H1 (cell line): Measurements from ENCODE around the gene SMIM8. TPM values are rescaled to one million over a fixed set of nuclear protein-coding genes. Genes with fewer than 3 reads are reported as not detected.
"Not testable (repeated sequence)": the region's sequence is repeated elsewhere in the genome, so short reads cannot be mapped to it uniquely, and the experiment has no call there.

Source experiments
- CTCF ChIA-PET: fragments of 300-600 bp; sonication (Branson Sonifier 250); formaldehyde crosslinking; loops from one replicate; lab custom pipeline; 2021; ENCODE audit not compliant: partially characterized antibody; lab: Charles Lee
- POLR2A ChIA-PET: fragments of 300-600 bp; sonication (Branson Sonifier 250); formaldehyde crosslinking; loops from one replicate; lab custom pipeline; 2021; ENCODE audit warnings: inconsistent platforms; ENCODE audit not compliant: partially characterized antibody; lab: Charles Lee
- DNase-seq, 2 experiments: peaks; one replicate each; pipeline versions ENCODE4 v3.0.0 to v3.0.0-alpha.2; 2010 to 2022; ENCODE audit warnings: low spot score in 2 of 2, low read depth in 1 of 2, mixed read lengths in 1 of 2
- FAIRE-seq: peaks from 2 replicates; lab custom pipeline; 2011; peaks lifted over from hg19 to GRCh38; lab: Jason Lieb, UNC
- H2AFZ ChIP-seq: 2 replicates; pipeline ENCODE4 v1.8.1; 2012; ENCODE audit warnings: low read length, inconsistent platforms
- H2AK5ac ChIP-seq: 2 replicates; pipeline ENCODE4 v1.6.1; 2013; ENCODE audit warnings: low read depth, low read length
- H2BK120ac ChIP-seq: replicated peaks from 2 replicates; pipeline ENCODE3; 2013; ENCODE audit warnings: low read depth, low read length, inconsistent platforms
- H2BK12ac ChIP-seq: 2 replicates; pipeline ENCODE4 v1.6.1; 2013; ENCODE audit warnings: low read depth, low read length
- H2BK15ac ChIP-seq: 2 replicates; pipeline ENCODE4 v1.6.1; 2013; ENCODE audit warnings: low read length
- H2BK20ac ChIP-seq: 2 replicates; pipeline ENCODE4 v1.6.1; 2013; ENCODE audit warnings: low read length
- H2BK5ac ChIP-seq: 2 replicates; pipeline ENCODE4 v1.6.1; 2013; ENCODE audit warnings: low read depth, low read length
- H3K14ac ChIP-seq: 2 replicates; pipeline ENCODE4 v1.6.1; 2013; ENCODE audit warnings: inconsistent platforms; ENCODE audit not compliant: insufficient read length
- H3K18ac ChIP-seq: 2 replicates; pipeline ENCODE4 v1.6.1; 2013; ENCODE audit warnings: low read length; ENCODE audit errors: extremely low read depth
- H3K23ac ChIP-seq: 2 replicates; pipeline ENCODE4 v1.6.1; 2013; ENCODE audit warnings: inconsistent platforms; ENCODE audit not compliant: insufficient read length
- H3K23me2 ChIP-seq: 2 replicates; pipeline ENCODE4 v1.6.1; 2013; ENCODE audit warnings: low read depth, low read length
- H3K27ac ChIP-seq: 2 replicates; pipeline ENCODE4 v1.6.1; 2011; ENCODE audit warnings: low read depth, low read length, inconsistent platforms
- H3K27me3 ChIP-seq, 4 experiments: replicated peaks in 1 of 4; 1 replicate in 1 of 4; 2 replicates in 3 of 4; pipeline versions ENCODE4 v1.6.1 to v1.8.1; 2011 to 2013; ENCODE audit warnings: low read length in 3 of 4, mild to moderate bottlenecking in 3 of 4, inconsistent platforms in 2 of 4, mixed read lengths in 2 of 4, moderate library complexity in 1 of 4; ENCODE audit not compliant: control insufficient read depth in 3 of 4, insufficient read depth in 3 of 4; ENCODE audit errors: extremely low read depth in 1 of 4
- H3K36me3 ChIP-seq, 4 experiments: 2 replicates each; pipeline versions ENCODE4 v1.6.1 to v1.8.1; 2011 to 2013; ENCODE audit warnings: mild to moderate bottlenecking in 4 of 4, low read length in 3 of 4, moderate library complexity in 2 of 4, control low read depth in 1 of 4, inconsistent platforms in 1 of 4; ENCODE audit not compliant: insufficient read depth in 4 of 4, control insufficient read depth in 2 of 4
- H3K4ac ChIP-seq: replicated peaks from 2 replicates; pipeline ENCODE3; 2013; ENCODE audit warnings: low read length, low read depth, mixed read lengths, inconsistent platforms; ENCODE audit not compliant: insufficient read length
- H3K4me1 ChIP-seq, 4 experiments: replicated peaks in 1 of 4; 1 replicate in 1 of 4; 2 replicates in 3 of 4; pipeline versions ENCODE4 v1.6.1 to v1.8.1; 2011 to 2013; ENCODE audit warnings: low read length in 3 of 4, inconsistent platforms in 2 of 4, mixed read lengths in 1 of 4; ENCODE audit not compliant: insufficient read depth in 4 of 4, control insufficient read depth in 3 of 4
- H3K4me2 ChIP-seq, 2 experiments: 2 replicates each; pipeline versions ENCODE4 v1.6.1 to v1.8.1; 2011 to 2013; ENCODE audit warnings: low read depth in 2 of 2, low read length in 2 of 2, control low read depth in 1 of 2, inconsistent platforms in 1 of 2, mild to moderate bottlenecking in 1 of 2; ENCODE audit not compliant: insufficient read depth in 1 of 2
- H3K4me3 ChIP-seq, 4 experiments: fragments of 200-600, 300-600 bp in 1 of 4; sonication (generic), shearing (Covaris generic), sonication (Bioruptor Twin) in 1 of 4; 2 replicates each; pipeline versions ENCODE4 v1.5.1 to v1.8.1; 2011 to 2016; ENCODE audit warnings: low read length in 4 of 4, low read depth in 3 of 4, control low read depth in 2 of 4, inconsistent platforms in 2 of 4, mild to moderate bottlenecking in 2 of 4, mixed read lengths in 1 of 4, moderate library complexity in 1 of 4; ENCODE audit not compliant: insufficient read depth in 2 of 4; ENCODE audit errors: extremely low read depth in 1 of 4
- H3K56ac ChIP-seq: replicated peaks from 2 replicates; pipeline ENCODE3; 2013; ENCODE audit warnings: low read depth, mild to moderate bottlenecking, mixed read lengths, low read length, inconsistent platforms; ENCODE audit not compliant: insufficient read length
- H3K79me1 ChIP-seq: 2 replicates; pipeline ENCODE4 v1.6.1; 2013; ENCODE audit warnings: low read depth, low read length, control low read depth
- H3K79me2 ChIP-seq, 2 experiments: 2 replicates each; pipeline versions ENCODE4 v1.6.1 to v1.8.1; 2012 to 2013; ENCODE audit warnings: low read length in 2 of 2, mild to moderate bottlenecking in 2 of 2, inconsistent platforms in 1 of 2; ENCODE audit not compliant: insufficient read depth in 2 of 2, control insufficient read depth in 1 of 2
- H3K9ac ChIP-seq, 4 experiments: replicated peaks in 1 of 4; 1 replicate in 1 of 4; 2 replicates in 3 of 4; pipeline versions ENCODE4 v1.6.1 to v1.8.1; 2011 to 2013; ENCODE audit warnings: low read depth in 3 of 4, low read length in 3 of 4, control low read depth in 2 of 4, mild to moderate bottlenecking in 2 of 4, moderate library complexity in 2 of 4, inconsistent platforms in 1 of 4; ENCODE audit errors: extremely low read depth in 1 of 4
- H3K9me3 ChIP-seq, 2 experiments: 2 replicates each; pipeline versions ENCODE4 v1.6.1 to v1.8.1; 2012 to 2013; ENCODE audit warnings: mild to moderate bottlenecking in 2 of 2, moderate library complexity in 2 of 2, control low read depth in 1 of 2, inconsistent platforms in 1 of 2, low read depth in 1 of 2, low read length in 1 of 2, mixed read lengths in 1 of 2; ENCODE audit not compliant: insufficient read depth in 2 of 2
- H4K20me1 ChIP-seq, 2 experiments: replicated peaks in 1 of 2; 2 replicates each; pipeline versions ENCODE3 to v1.8.1; 2011 to 2013; ENCODE audit warnings: inconsistent platforms in 2 of 2, low read length in 2 of 2, mild to moderate bottlenecking in 1 of 2; ENCODE audit not compliant: insufficient read depth in 2 of 2, control insufficient read depth in 1 of 2
- H4K5ac ChIP-seq: 2 replicates; pipeline ENCODE4 v1.6.1; 2013; ENCODE audit warnings: low read length, low read depth, mixed read lengths, inconsistent platforms; ENCODE audit not compliant: insufficient read length
- H4K8ac ChIP-seq: 2 replicates; pipeline ENCODE4 v1.8.0; 2013; ENCODE audit warnings: mild to moderate bottlenecking, moderate library complexity, low read length, inconsistent platforms; ENCODE audit not compliant: insufficient read depth; ENCODE audit errors: extremely low read depth
- H4K91ac ChIP-seq: replicated peaks from 2 replicates; pipeline ENCODE3; 2013; ENCODE audit warnings: low read length, mixed read lengths, inconsistent platforms; ENCODE audit not compliant: insufficient read length
- WGBS, 2 experiments: shearing (Covaris generic) in 1 of 2; methylation state at CpG; one replicate each; pipeline versions ENCODE4 v1.1.6 to v1.1.7; 2013 to 2015; ENCODE audit warnings: low lambda C conversion rate in 2 of 2, mixed read lengths in 2 of 2, inconsistent platforms in 1 of 2, low coverage in 1 of 2, missing lambda C conversion rate in 1 of 2; ENCODE audit not compliant: insufficient replicate concordance in 2 of 2, insufficient coverage in 1 of 2, insufficient read length in 1 of 2; ENCODE audit errors: extremely low coverage in 1 of 2, missing lambda C conversion rate in 1 of 2; 5-methylcytosine and 5-hydroxymethylcytosine counted together
- polyA plus RNA-seq, 7 experiments: library from polyadenylated mRNA; depleted of rRNA in 3 of 7; stranded (reverse) in 5 of 7; unstranded in 2 of 7; fragments of >200 nt in 5 of 7; fragments of 200-250 nt in 2 of 7; gene quantifications; 1 replicate in 5 of 7; 2 replicates in 1 of 7; 4 replicates in 1 of 7; pipeline versions ENCODE4 v1.2.1 to v1.2.3, GENCODE V29; 2011 to 2013; ENCODE audit warnings: missing spikeins in 2 of 7, mixed read lengths in 2 of 7
- total RNA-seq: library from RNA; stranded (reverse); fragmentation: NEBNext Ultra II Directional; extraction: Animal tissue kit (Norgen Biotek cat#: 25700); gene quantifications from 2 replicates; pipeline ENCODE4 v1.2.1, GENCODE V29; 2021

SMIM8 gene
- total and polyA plus RNA-seq, 2 of the 8 experiments (the other 6 are each of a cell fraction or from before 2014, with no cell fraction given), result 3.0 to 10.7 TPM

DNA sequence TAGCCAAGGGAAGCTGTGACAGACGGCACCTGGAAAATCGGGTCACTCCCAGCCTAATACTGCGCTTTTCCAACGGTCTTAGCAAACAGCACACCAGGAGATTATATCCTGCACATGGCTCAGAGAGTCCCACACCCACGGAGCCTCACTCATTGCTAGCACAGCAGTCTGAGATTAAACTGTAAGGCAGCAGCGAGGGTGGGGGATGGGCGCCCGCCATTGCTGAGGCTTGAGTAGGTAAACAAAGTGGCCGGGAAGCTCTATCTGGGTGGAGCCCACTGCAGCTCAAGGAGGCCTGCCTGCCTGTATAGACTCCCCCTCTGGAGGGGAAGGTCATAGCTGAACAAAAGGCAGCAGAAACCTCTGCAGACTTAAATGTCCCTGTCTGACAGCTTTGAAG lies 21.1 kb upstream of the SMIM8 start:
- H3K4me1 ChIP-seq, FAIRE-seq, H3K4me2 ChIP-seq, H3K14ac ChIP-seq, H4K8ac ChIP-seq, H3K56ac ChIP-seq, H3K23me2 ChIP-seq, H2BK20ac ChIP-seq, H4K91ac ChIP-seq, H2AFZ ChIP-seq, DNase-seq, H3K18ac ChIP-seq, H3K4me3 ChIP-seq, H3K79me2 ChIP-seq, H4K20me1 ChIP-seq, H2BK12ac ChIP-seq, H3K36me3 ChIP-seq, H2BK15ac ChIP-seq, H2AK5ac ChIP-seq, H3K23ac ChIP-seq, H4K5ac ChIP-seq, H2BK120ac ChIP-seq, H3K4ac ChIP-seq, POLR2A ChIA-PET, H3K27ac ChIP-seq, H2BK5ac ChIP-seq, H3K27me3 ChIP-seq, H3K9ac ChIP-seq, H3K79me1 ChIP-seq: not testable (repeated sequence)
- CTCF ChIA-PET, result interaction anchor here (0.6 to 1.6 kb wide), 5 partner anchors 13 to 234 kb away, joined by 3 to 4 read pairs (median 3); partner anchors contain the start of gene CGA
- WGBS, 2 experiments, result 82% methylated on average over 8 of the region's 9 CpGs; no CpG with 5 or more reads in 1 of the 2 experiments
- peaks cover 0 to 11% of the 10 kb centered on the region in 2 experiments; a peak in 1 of 4 replicates for H3K9me3 ChIP-seq
